B cell (primary cell): ENCODE data around the gene IKZF1. TPM values are rescaled to one million over a fixed set of nuclear protein-coding genes. Genes with fewer than 3 reads are reported as not detected.

Experiments
- ATAC-seq: fragments of 200-7000 bp; cut with Tn5 transposase; one replicate; pipeline ENCODE4 v1.10.0; 2021; ENCODE audit warnings: low read depth, mild to moderate bottlenecking, moderate number of reproducible peaks, moderate library complexity
- CTCF ChIA-PET: fragments of 350-600 bp; sonication (Branson Sonifier 250); formaldehyde crosslinking; loops from one replicate; lab custom pipeline; 2021; ENCODE audit warnings: antibody characterized with exemption, inconsistent platforms; lab: Charles Lee
- POLR2A ChIA-PET: fragments of 350-600 bp; sonication (Branson Sonifier 250); formaldehyde crosslinking; loops from one replicate; lab custom pipeline; 2021; ENCODE audit warnings: antibody characterized with exemption; lab: Charles Lee
- DNase-seq: peaks from one replicate; pipeline ENCODE4 v3.0.0; 2013
- H2AFZ ChIP-seq: 2 replicates; pipeline ENCODE4 v1.6.1; 2012; ENCODE audit warnings: mild to moderate bottlenecking, low read depth, low read length; ENCODE audit not compliant: insufficient read depth, poor library complexity, severe bottlenecking
- H3K27ac ChIP-seq, 2 donors: 1 replicate in 1 of 2; 2 replicates in 1 of 2; pipeline ENCODE4 v1.5.1; 2012 to 2013; ENCODE audit warnings: low read length in 2 of 2, mild to moderate bottlenecking in 2 of 2, moderate library complexity in 1 of 2
- H3K27me3 ChIP-seq, 4 experiments: fragments of 200-600 bp in 1 of 4; sonication (generic) in 1 of 4; replicated peaks in 1 of 4; 1 replicate in 2 of 4; 2 replicates in 2 of 4; pipeline versions ENCODE4 v1.6.1 to v1.7.0; 2013 to 2016; ENCODE audit warnings: low read length in 3 of 4, mild to moderate bottlenecking in 2 of 4, mixed read lengths in 1 of 4, moderate library complexity in 1 of 4; ENCODE audit not compliant: insufficient read depth in 4 of 4, control insufficient read depth in 3 of 4; ENCODE audit errors: control extremely low read depth in 1 of 4
- H3K36me3 ChIP-seq, 2 experiments: replicated peaks in 1 of 2; 1 replicate in 1 of 2; 2 replicates in 1 of 2; pipeline versions ENCODE4 v1.6.1 to v1.7.1; 2013; ENCODE audit warnings: low read length in 1 of 2; ENCODE audit not compliant: insufficient read depth in 2 of 2, control insufficient read depth in 1 of 2; ENCODE audit errors: control extremely low read depth in 1 of 2, extremely low read depth in 1 of 2
- H3K4me1 ChIP-seq, 2 donors: fragments of 200-600 bp in 1 of 2; sonication (generic) in 1 of 2; 1 replicate in 1 of 2; 2 replicates in 1 of 2; pipeline versions ENCODE4 v1.5.1 to v1.6.1; 2013 to 2017; ENCODE audit warnings: low read length in 2 of 2; ENCODE audit not compliant: control insufficient read depth in 2 of 2, insufficient read depth in 2 of 2
- H3K4me2 ChIP-seq: replicated peaks from 2 replicates; pipeline ENCODE3; 2012; ENCODE audit warnings: mild to moderate bottlenecking, low read depth, low read length; ENCODE audit not compliant: poor library complexity, severe bottlenecking
- H3K4me3 ChIP-seq, 5 experiments: fragments of 200-600 bp in 1 of 5; sonication (generic) in 1 of 5; 1 replicate in 3 of 5; 2 replicates in 2 of 5; pipeline versions ENCODE4 v1.5.1 to v1.7.0; 2011 to 2016; ENCODE audit warnings: low read length in 4 of 5, mild to moderate bottlenecking in 4 of 5, low read depth in 2 of 5, control low read depth in 1 of 5, moderate library complexity in 1 of 5; ENCODE audit not compliant: insufficient read depth in 1 of 5; ENCODE audit errors: control extremely low read depth in 1 of 5, extremely low read depth in 1 of 5
- H3K79me2 ChIP-seq: fragments of 200-600 bp; sonication (generic); one replicate; pipeline ENCODE4 v1.6.0; 2016; ENCODE audit warnings: low read length; ENCODE audit not compliant: control insufficient read depth, insufficient read depth
- H3K9ac ChIP-seq: fragments of 200-600 bp; sonication (generic); 2 replicates; pipeline ENCODE4 v1.6.1; 2017; ENCODE audit warnings: mild to moderate bottlenecking, low read length, moderate library complexity
- H3K9me3 ChIP-seq, 3 donors: one replicate each; pipeline versions ENCODE4 v1.6.1 to v1.7.1; 2013; ENCODE audit warnings: low read length in 2 of 3; ENCODE audit not compliant: control insufficient read depth in 2 of 3, insufficient read depth in 1 of 3; ENCODE audit errors: control extremely low read depth in 1 of 3
- H4K20me1 ChIP-seq: 2 replicates; pipeline ENCODE4 v1.6.0; 2012; ENCODE audit warnings: mild to moderate bottlenecking, low read length; ENCODE audit not compliant: insufficient read depth, control insufficient read depth, poor library complexity, severe bottlenecking
- H3K27ac Mint-ChIP-seq: one replicate; pipeline ENCODE4 v1.8.0; 2021; ENCODE audit warnings: mixed read lengths
- H3K27me3 Mint-ChIP-seq: one replicate; pipeline ENCODE4 v1.8.0; 2021; ENCODE audit warnings: mixed read lengths
- H3K4me1 Mint-ChIP-seq: one replicate; pipeline ENCODE4 v1.8.0; 2021; ENCODE audit warnings: mixed read lengths
- H3K4me3 Mint-ChIP-seq: one replicate; pipeline ENCODE4 v1.8.0; 2021; ENCODE audit warnings: mixed read lengths
- H3K9me3 Mint-ChIP-seq: one replicate; pipeline ENCODE4 v1.8.0; 2022; ENCODE audit warnings: mixed read lengths; ENCODE audit not compliant: insufficient read depth
- CTCF ChIP-seq: fragments of 200-600 bp; IDR thresholded peaks from one replicate; pipeline ENCODE4 v1.8.0; 2022; ENCODE audit warnings: antibody characterized with exemption, mild to moderate bottlenecking
- EZH2 ChIP-seq: IDR thresholded peaks from 2 replicates; pipeline ENCODE4 v1.6.1; 2012; ENCODE audit warnings: borderline replicate concordance, low read depth, mild to moderate bottlenecking, moderate library complexity, low read length; ENCODE audit not compliant: insufficient read depth, poor library complexity, severe bottlenecking
- WGBS: methylation state at CpG from one replicate; pipeline ENCODE4 v1.1.5; 2013; ENCODE audit warnings: missing lambda C conversion rate; ENCODE audit not compliant: insufficient coverage; 5-methylcytosine and 5-hydroxymethylcytosine counted together
- intact Hi-C: fragments of 100-400 bp; cut with micrococcal nuclease; formaldehyde crosslinking; loops from one replicate; pipeline ENCODE4 v1.10.0; 2022
- polyA plus RNA-seq: library from polyadenylated mRNA; depleted of rRNA; stranded (reverse); fragments of >200 nt; gene quantifications from 2 replicates; pipeline ENCODE4 v1.2.3, GENCODE V29; 2012
- total RNA-seq, 2 donors: library from RNA; stranded (reverse); fragments of 120-200 nt in 1 of 2; gene quantifications; 1 replicate in 1 of 2; 2 replicates in 1 of 2; pipeline versions ENCODE4 v1.2.3 to v1.2.4, GENCODE V29; 2013 to 2022

Gene IKZF1
- total and polyA plus RNA-seq, 2 donors (not counting 1 experiment from before 2014, with no cell fraction given) = 199 to 254 TPM

- Histone ChIP-seq H3K9ac (peak overlapping the region; percentile 54), H3K27ac (peak overlapping the region; percentile 57 to 71), H3K79me2 (peaks cover 2% of the 10 kb centered on the region), H3K36me3 (no peaks in the 10 kb centered on the region), H3K9me3 (peaks cover 0 to 8% (median 2%) of the 10 kb centered on the region in 3 donors), H3K4me2 (peak overlapping the region; percentile 76), H3K27me3 (no peaks in the 10 kb centered on the region), H4K20me1 (no peaks in the 10 kb centered on the region), H3K4me1 (peaks cover 94% of the 10 kb centered on the region in 2 donors), H2AFZ (peak overlapping the region; percentile 73), H3K4me3 (peak overlapping the region in 4 of 5 experiments; percentile 20 to 55 (median 31))
- Mint-ChIP-seq H3K4me3 (peak overlapping the region; percentile 73), H3K27me3 (no peaks in the 10 kb centered on the region), H3K9me3 (no peaks in the 10 kb centered on the region), H3K4me1 (peaks cover 92% of the 10 kb centered on the region), H3K27ac (peak overlapping the region; percentile 95)
- no peak for TF ChIP-seq EZH2
- TF ChIP-seq CTCF = no peak
- ChIA-PET POLR2A (interaction anchor here (1.3 to 1.8 kb wide), 3 partner anchors 14 to 45 kb away, joined by 3 to 12 read pairs (median 4); partner anchors contain the start of gene IKZF1), CTCF (interaction anchor here (0.9 to 13.4 kb wide), 13 partner anchors 10 to 174 kb away, joined by 3 to 75 read pairs (median 5); partner anchors contain the start of gene ZPBP)
- ATAC-seq = peak; percentile 83
- intact Hi-C loops = loop anchor here (1.0 to 2.0 kb wide), 5 partner anchors 8 to 144 kb away; no protein-coding TSS in a partner anchor
- DNase-seq = peak; percentile 58
- 0% methylated on average over 8 of the region's 11 CpGs for WGBS
Measured at GRCh38 chr7:50266635-50267386, 37.7 kb upstream of the IKZF1 start.
